HL-60 (cell line): Measurements from ENCODE around the gene SLC26A1.

Source experiments
- DNase-seq, 2 experiments: peaks; one replicate each; pipeline ENCODE4 v3.0.0-alpha.2; 2010 to 2020; ENCODE audit warnings: low read depth in 1 of 2, low spot score in 1 of 2
- H3K27ac ChIP-seq: fragments of 250-450 bp; sonication (Bioruptor Pico); replicated peaks from 2 replicates; pipeline ENCODE4 v1.5.1; 2020; ENCODE audit warnings: mild to moderate bottlenecking, moderate library complexity
- H3K27me3 ChIP-seq: fragments of 250-450 bp; sonication (Bioruptor Pico); 2 replicates; pipeline ENCODE4 v1.5.1; 2021; ENCODE audit warnings: mild to moderate bottlenecking, moderate library complexity; ENCODE audit not compliant: insufficient read depth, poor library complexity, severe bottlenecking
- H3K4me3 ChIP-seq: replicated peaks from 2 replicates; pipeline ENCODE4 v1.5.1; 2011; ENCODE audit warnings: mild to moderate bottlenecking, control low read depth, low read length; ENCODE audit not compliant: insufficient read depth
- GABPA ChIP-seq: IDR thresholded peaks from 2 replicates; pipeline ENCODE4 v1.6.1; 2012; ENCODE audit warnings: low read depth
- POLR2AphosphoS5 ChIP-seq: IDR thresholded peaks from 2 replicates; pipeline ENCODE4 v1.6.1; 2012; ENCODE audit warnings: low read depth
- SPI1 ChIP-seq: IDR thresholded peaks from 2 replicates; pipeline ENCODE4 v1.6.1; 2012; ENCODE audit warnings: low read depth, mild to moderate bottlenecking, borderline replicate concordance
- TF ChIP-seq, protein P1 (sequence below): IDR thresholded peaks from 2 replicates; pipeline ENCODE4 v1.6.1; 2012; ENCODE audit warnings: low read depth; ENCODE audit not compliant: insufficient replicate concordance
- TF ChIP-seq, protein P2 (sequence below): IDR thresholded peaks from one replicate; pipeline ENCODE4 v1.5.1; 2011; ENCODE audit warnings: low read length, control low read depth, inconsistent platforms; ENCODE audit not compliant: insufficient read depth

The SLC26A1 gene

DNA sequence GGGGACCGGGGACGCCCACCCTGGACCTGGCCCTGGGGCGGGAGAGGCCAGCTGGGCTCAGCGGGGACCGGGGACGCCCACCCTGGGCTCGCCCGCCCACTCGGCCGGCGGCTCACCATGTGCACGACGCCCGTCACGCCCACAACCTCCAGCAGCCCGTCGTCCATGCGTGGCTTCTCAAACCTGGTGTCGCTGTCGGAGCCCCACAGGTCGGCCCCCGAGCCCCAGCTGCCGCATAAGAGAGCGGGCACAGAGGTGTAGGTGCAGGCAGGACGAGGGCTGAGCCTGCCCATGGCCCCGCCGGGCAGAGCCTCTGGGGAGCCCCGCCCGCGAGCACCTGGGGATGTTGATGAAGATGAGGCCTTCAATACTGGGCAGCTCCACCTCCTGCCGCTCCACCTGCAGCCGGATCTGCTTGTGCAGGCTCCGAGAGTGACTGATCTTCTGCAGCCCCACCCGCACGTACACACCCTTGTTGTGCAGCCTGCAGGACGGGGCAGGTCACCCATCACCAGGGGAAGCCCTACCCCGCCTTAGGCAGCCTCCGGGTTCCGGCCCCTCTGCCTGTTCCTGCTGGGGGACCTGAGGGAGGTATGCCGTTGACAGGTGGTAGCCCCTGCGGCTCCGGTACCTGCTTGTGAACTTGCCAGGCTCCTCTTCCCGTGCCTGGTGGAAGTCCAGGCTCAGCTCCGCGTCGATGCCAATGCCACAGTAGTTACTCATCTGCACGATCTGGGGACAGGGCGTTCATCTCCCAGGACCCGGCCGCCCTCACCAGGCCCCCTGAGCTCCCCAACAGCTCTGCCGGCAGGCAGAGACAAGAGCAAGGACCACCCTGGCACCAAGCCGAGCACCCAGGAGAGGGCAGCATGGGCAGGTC is 31.6 kb downstream of the SLC26A1 start:
- DNase-seq = no peak
- TF ChIP-seq POLR2AphosphoS5 = no peak
- TF ChIP-seq GABPA = no peak
- TF ChIP-seq, protein P1, sequence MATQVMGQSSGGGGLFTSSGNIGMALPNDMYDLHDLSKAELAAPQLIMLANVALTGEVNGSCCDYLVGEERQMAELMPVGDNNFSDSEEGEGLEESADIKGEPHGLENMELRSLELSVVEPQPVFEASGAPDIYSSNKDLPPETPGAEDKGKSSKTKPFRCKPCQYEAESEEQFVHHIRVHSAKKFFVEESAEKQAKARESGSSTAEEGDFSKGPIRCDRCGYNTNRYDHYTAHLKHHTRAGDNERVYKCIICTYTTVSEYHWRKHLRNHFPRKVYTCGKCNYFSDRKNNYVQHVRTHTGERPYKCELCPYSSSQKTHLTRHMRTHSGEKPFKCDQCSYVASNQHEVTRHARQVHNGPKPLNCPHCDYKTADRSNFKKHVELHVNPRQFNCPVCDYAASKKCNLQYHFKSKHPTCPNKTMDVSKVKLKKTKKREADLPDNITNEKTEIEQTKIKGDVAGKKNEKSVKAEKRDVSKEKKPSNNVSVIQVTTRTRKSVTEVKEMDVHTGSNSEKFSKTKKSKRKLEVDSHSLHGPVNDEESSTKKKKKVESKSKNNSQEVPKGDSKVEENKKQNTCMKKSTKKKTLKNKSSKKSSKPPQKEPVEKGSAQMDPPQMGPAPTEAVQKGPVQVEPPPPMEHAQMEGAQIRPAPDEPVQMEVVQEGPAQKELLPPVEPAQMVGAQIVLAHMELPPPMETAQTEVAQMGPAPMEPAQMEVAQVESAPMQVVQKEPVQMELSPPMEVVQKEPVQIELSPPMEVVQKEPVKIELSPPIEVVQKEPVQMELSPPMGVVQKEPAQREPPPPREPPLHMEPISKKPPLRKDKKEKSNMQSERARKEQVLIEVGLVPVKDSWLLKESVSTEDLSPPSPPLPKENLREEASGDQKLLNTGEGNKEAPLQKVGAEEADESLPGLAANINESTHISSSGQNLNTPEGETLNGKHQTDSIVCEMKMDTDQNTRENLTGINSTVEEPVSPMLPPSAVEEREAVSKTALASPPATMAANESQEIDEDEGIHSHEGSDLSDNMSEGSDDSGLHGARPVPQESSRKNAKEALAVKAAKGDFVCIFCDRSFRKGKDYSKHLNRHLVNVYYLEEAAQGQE = no peak
- TF ChIP-seq, protein P2, sequence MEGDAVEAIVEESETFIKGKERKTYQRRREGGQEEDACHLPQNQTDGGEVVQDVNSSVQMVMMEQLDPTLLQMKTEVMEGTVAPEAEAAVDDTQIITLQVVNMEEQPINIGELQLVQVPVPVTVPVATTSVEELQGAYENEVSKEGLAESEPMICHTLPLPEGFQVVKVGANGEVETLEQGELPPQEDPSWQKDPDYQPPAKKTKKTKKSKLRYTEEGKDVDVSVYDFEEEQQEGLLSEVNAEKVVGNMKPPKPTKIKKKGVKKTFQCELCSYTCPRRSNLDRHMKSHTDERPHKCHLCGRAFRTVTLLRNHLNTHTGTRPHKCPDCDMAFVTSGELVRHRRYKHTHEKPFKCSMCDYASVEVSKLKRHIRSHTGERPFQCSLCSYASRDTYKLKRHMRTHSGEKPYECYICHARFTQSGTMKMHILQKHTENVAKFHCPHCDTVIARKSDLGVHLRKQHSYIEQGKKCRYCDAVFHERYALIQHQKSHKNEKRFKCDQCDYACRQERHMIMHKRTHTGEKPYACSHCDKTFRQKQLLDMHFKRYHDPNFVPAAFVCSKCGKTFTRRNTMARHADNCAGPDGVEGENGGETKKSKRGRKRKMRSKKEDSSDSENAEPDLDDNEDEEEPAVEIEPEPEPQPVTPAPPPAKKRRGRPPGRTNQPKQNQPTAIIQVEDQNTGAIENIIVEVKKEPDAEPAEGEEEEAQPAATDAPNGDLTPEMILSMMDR = no peak
- no peak for TF ChIP-seq SPI1
- no peaks in the 10 kb centered on the region for H3K27me3 ChIP-seq
- H3K4me3 ChIP-seq = no peak overlapping the region
- no peak overlapping the region for H3K27ac ChIP-seq

DNA sequence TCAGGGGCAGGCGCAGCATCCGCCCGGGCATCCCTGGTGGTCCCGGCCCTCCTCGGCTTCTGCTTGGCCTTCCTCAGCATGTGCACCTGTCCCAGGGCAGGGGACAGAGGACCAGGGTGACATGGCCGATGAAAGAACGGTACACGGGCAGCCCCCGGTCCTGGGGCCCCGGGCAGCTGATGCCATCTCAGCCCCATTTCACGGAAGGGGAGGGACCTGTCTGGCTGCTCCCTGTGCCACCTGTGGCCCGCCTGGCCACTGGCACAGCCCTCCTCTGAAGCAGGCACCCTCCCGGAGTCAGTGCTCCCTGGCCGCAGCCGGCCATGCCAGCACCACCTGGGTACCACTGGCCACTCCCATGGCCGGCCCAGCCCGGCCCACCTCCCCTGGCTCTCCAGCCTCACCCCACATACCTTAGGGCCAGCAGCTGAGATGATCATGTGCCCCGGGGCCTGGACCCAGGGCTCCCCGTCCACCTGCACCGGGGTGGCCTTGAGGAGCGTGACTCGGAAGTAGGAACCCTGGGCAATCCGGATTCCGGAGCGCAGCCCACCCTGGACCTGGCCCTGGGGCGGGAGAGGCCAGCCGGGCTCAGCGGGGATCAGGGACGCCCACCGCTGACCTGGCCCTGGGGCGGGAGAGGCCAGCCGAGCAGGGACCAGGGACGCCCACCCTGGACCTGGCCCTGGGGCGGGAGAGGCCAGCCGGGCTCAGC is 32.4 kb downstream of the SLC26A1 start:
- Histone ChIP-seq H3K27me3 (no peaks in the 10 kb centered on the region), H3K27ac (no peak overlapping the region), H3K4me3 (no peak overlapping the region)
- no peak for DNase-seq
- TF ChIP-seq GABPA (no peak), POLR2AphosphoS5 (no peak), SPI1 (no peak)
- TF ChIP-seq, protein P1 = no peak
- TF ChIP-seq, protein P2 = no peak

DNA sequence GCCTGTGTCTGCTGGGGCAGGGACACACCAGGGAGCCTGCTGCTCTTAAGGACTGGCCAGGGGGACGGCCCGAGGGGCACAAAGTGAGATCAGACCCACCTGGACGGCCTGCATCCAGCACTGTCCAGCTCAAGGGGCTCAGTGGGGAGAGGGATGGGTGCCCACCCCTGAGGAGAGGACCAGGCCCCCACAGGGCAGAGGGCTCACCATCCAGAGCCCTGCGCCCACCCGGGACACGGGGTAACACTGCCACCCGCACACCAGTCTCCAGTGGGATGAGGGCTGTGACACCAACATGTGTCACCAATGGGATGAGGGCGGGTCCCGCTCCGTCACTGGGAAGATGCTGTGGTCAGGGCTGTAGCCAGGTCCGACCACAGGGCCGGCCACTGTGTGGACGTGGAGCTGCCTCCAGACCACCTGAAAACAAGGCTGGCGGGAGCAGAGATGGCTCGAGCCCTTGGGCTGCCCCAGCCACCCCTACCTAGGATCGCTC is 33.0 kb downstream of the SLC26A1 start:
- Histone ChIP-seq H3K27ac (no peak overlapping the region), H3K4me3 (no peak overlapping the region), H3K27me3 (no peaks in the 10 kb centered on the region)
- no peak for TF ChIP-seq POLR2AphosphoS5
- TF ChIP-seq, protein P2 = no peak
- TF ChIP-seq, protein P1 = no peak
- TF ChIP-seq SPI1 = no peak
- no peak for TF ChIP-seq GABPA
- no peak for DNase-seq
